K562 (cell line): ENCODE measurements around the gene COL25A1. TPM values are rescaled to one million over a fixed set of nuclear protein-coding genes. Genes with fewer than 3 reads are reported as not detected.
A peak's percentile ranks its signal among the peaks of the same experiment; 100 is the strongest.

Experiments
- ADNP ChIP-seq: fragments of 200-800 bp; sonication (Bioruptor generic); IDR thresholded peaks from 2 replicates; pipeline ENCODE4 v1.6.1; 2016; ENCODE audit warnings: missing genetic modification characterization, missing compliant biosample characterization
- BCL6 ChIP-seq: fragments of 250-450 bp; sonication (Bioruptor Pico); IDR thresholded peaks from 2 replicates; pipeline ENCODE4 v1.4.0; 2020
- CHD2 ChIP-seq: IDR thresholded peaks from 2 replicates; pipeline ENCODE4 v1.6.1; 2011; ENCODE audit warnings: low read depth, low read length
- E2F6 ChIP-seq, 2 experiments: IDR thresholded peaks; 2 replicates each; pipeline ENCODE4 v1.6.1; 2011; ENCODE audit warnings: borderline replicate concordance in 1 of 2, control low read depth in 1 of 2, low read depth in 1 of 2, low read length in 1 of 2, mild to moderate bottlenecking in 1 of 2, mixed read lengths in 1 of 2, moderate library complexity in 1 of 2; ENCODE audit not compliant: insufficient read depth in 1 of 2, insufficient read length in 1 of 2, poor library complexity in 1 of 2, severe bottlenecking in 1 of 2; ENCODE audit errors: extremely low read depth in 1 of 2
- HNRNPUL1 ChIP-seq: fragments of 200-400 bp; formaldehyde crosslinking; IDR thresholded peaks from 2 replicates; pipeline ENCODE4 v1.6.1; 2017; ENCODE audit warnings: low read length
- MAZ ChIP-seq, 2 experiments: fragments of 450-650 bp in 1 of 2; sonication (generic) in 1 of 2; formaldehyde crosslinking; IDR thresholded peaks in 1 of 2; conservative IDR thresholded peaks in 1 of 2; 2 replicates each; pipeline versions ENCODE4 v1.4.0 to v1.5.0; 2020; ENCODE audit warnings: mild to moderate bottlenecking in 1 of 2, missing genetic modification reagents in 1 of 2
- MCM3 ChIP-seq: fragments of 450-650 bp; IDR thresholded peaks from 2 replicates; pipeline ENCODE4 v1.6.1; 2016
- MTA2 ChIP-seq: fragments of 450-650 bp; IDR thresholded peaks from 2 replicates; pipeline ENCODE4 v1.6.1; 2016; ENCODE audit warnings: low read depth
- NKRF ChIP-seq: fragments of 450-650 bp; IDR thresholded peaks from 2 replicates; pipeline ENCODE4 v1.6.1; 2016; ENCODE audit warnings: borderline replicate concordance
- NR4A1 ChIP-seq, 2 experiments: fragments of 250-450 bp in 1 of 2; fragments of 450-650 bp in 1 of 2; sonication (Bioruptor Pico) in 1 of 2; IDR thresholded peaks; 2 replicates each; pipeline versions ENCODE4 v1.4.0 to v1.6.1; 2016 to 2020; ENCODE audit warnings: mild to moderate bottlenecking in 2 of 2, missing compliant biosample characterization in 1 of 2, missing genetic modification characterization in 1 of 2, moderate library complexity in 1 of 2
- NRF1 ChIP-seq, 2 experiments: fragments of 450-650 bp; IDR thresholded peaks in 1 of 2; conservative IDR thresholded peaks in 1 of 2; 2 replicates each; pipeline ENCODE4 v1.6.1; 2014; ENCODE audit warnings: mild to moderate bottlenecking in 2 of 2
- POLR2A ChIP-seq: fragments of 450-650 bp; conservative IDR thresholded peaks from 2 replicates; pipeline ENCODE4 v1.6.1; 2016
- PPARD ChIP-seq: fragments of 250-450 bp; sonication (Bioruptor Pico); IDR thresholded peaks from 2 replicates; pipeline ENCODE4 v1.8.0; 2022; ENCODE audit warnings: inconsistent platforms, mild to moderate bottlenecking, moderate library complexity
- PTBP1 ChIP-seq: fragments of 200-400 bp; formaldehyde crosslinking; IDR thresholded peaks from 2 replicates; pipeline ENCODE4 v1.6.1; 2017; ENCODE audit warnings: low read depth, low read length
- RBM39 ChIP-seq: fragments of 200-400 bp; formaldehyde crosslinking; optimal IDR thresholded peaks from 2 replicates; pipeline ENCODE3; 2018; ENCODE audit warnings: low read depth, low read length
- SMAD3 ChIP-seq: fragments of 450-650 bp; formaldehyde crosslinking; conservative IDR thresholded peaks from 2 replicates; pipeline ENCODE4 v1.4.0; 2020; ENCODE audit warnings: mild to moderate bottlenecking
- SRF ChIP-seq, 2 experiments: fragments of 250-450, 450-650 bp in 1 of 2; sonication (Bioruptor Pico) in 1 of 2; sonication (generic) in 1 of 2; formaldehyde crosslinking; IDR thresholded peaks; 2 replicates each; pipeline versions ENCODE4 v1.5.0 to v1.5.1; 2020 to 2022; ENCODE audit warnings: mild to moderate bottlenecking in 1 of 2, missing genetic modification reagents in 1 of 2
- SRSF1 ChIP-seq: fragments of 200-400 bp; formaldehyde crosslinking; IDR thresholded peaks from 2 replicates; pipeline ENCODE4 v1.6.1; 2017; ENCODE audit warnings: mild to moderate bottlenecking, low read depth, low read length, moderate library complexity
- SRSF3 ChIP-seq: fragments of 200-400 bp; formaldehyde crosslinking; IDR thresholded peaks from 2 replicates; pipeline ENCODE4 v1.6.1; 2016; ENCODE audit warnings: mild to moderate bottlenecking, low read length, moderate library complexity; ENCODE audit not compliant: insufficient read depth
- TBP ChIP-seq: optimal IDR thresholded peaks from 2 replicates; pipeline ENCODE3; 2011; ENCODE audit warnings: low read depth, low read length, improper control_type of control experiment
- ZKSCAN1 ChIP-seq: fragments of 150-350 bp; IDR thresholded peaks from 2 replicates; pipeline ENCODE4 v1.6.1; 2016; ENCODE audit warnings: low read depth, low read length
- polyA plus RNA-seq, 8 experiments: library from polyadenylated mRNA; depleted of rRNA in 4 of 8; stranded (reverse) in 5 of 8; unstranded in 3 of 8; fragments of >200 nt; fragmentation: Nextera tagmentation in 2 of 8; fragmentation: Illumina TruSeq in 1 of 8; extraction: Ambion mirVana in 2 of 8; extraction: Trizol in 1 of 8; gene quantifications; 2 replicates each; pipeline versions ENCODE4 v1.2.1 to v1.2.3, GENCODE V29; 2011 to 2014; ENCODE audit warnings: inconsistent platforms in 1 of 8, missing spikeins in 1 of 8
- total RNA-seq, 7 experiments: library from RNA; depleted of rRNA in 6 of 7; stranded (reverse); fragments of >200 nt in 6 of 7; fragmentation: Illumina TruSeq in 2 of 7; extraction: Trizol in 2 of 7; gene quantifications; 2 replicates each; pipeline versions ENCODE4 v1.2.1 to v1.2.3, GENCODE V29; 2011 to 2021; ENCODE audit warnings: low replicate concordance in 1 of 7
- TF ChIP-seq, protein P1 (sequence below): sonication (generic); formaldehyde crosslinking; IDR thresholded peaks from 2 replicates; pipeline ENCODE4 v1.8.1; 2022; ENCODE audit warnings: missing genetic modification reagents
- TF ChIP-seq, protein P2 (sequence below): sonication (generic); formaldehyde crosslinking; IDR thresholded peaks from 2 replicates; pipeline ENCODE4 v1.8.0; 2023; ENCODE audit warnings: mild to moderate bottlenecking, missing genetic modification reagents
- TF ChIP-seq, protein P3 (sequence below): sonication (generic); formaldehyde crosslinking; IDR thresholded peaks from 2 replicates; pipeline ENCODE4 v1.8.0; 2022; ENCODE audit warnings: missing genetic modification reagents, mild to moderate bottlenecking, borderline replicate concordance

COL25A1 gene
- total and polyA plus RNA-seq, 9 of the 15 experiments (the other 6 are each of a cell fraction or from before 2014, with no cell fraction given): 0.03 to 0.62 (median 0.27) TPM

DNA sequence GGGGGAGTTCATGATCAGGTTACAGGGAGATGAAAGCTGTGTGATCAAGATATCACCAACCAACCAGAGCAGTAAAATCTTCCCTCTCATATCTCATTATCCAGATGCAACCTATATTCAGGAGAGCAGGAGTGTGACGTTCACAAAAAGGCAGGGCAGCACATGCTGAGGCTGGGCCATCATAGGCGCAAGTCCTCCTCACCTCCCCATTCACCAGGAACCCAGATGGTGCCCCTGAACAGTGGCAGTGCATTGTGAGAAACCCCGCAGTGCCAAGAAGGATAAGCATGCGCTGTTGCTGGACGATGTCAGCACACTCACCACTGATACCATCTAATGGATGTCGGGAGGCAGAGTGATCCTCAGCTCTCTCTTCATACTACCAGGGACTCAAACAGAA, 170.9 kb downstream of the COL25A1 start (continued):
- peak; percentile 65 to 73 for TF ChIP-seq NRF1 (conservative IDR thresholded peaks at IDR 0.05 in 1 of 2, IDR thresholded peaks at IDR 0.05 in 1 of 2)
- TF ChIP-seq PPARD: no peak
- TF ChIP-seq NR4A1 (CRISPR knock-in tag; IDR thresholded peaks at IDR 0.05): no peak
- TF ChIP-seq NR4A1 (tag; IDR thresholded peaks at IDR 0.05): no peak
- no peak for TF ChIP-seq ZKSCAN1
- no peak for TF ChIP-seq SMAD3 (CRISPR knock-in tag)
- TF ChIP-seq MAZ (CRISPR knock-in tag; conservative IDR thresholded peaks at IDR 0.05 in 1 of 2, IDR thresholded peaks at IDR 0.05 in 1 of 2): 0 out of 4 replicates have a peak, but pooled peaks of 1 of the 2 experiments have one; percentile 7
- TF ChIP-seq, protein P1, sequence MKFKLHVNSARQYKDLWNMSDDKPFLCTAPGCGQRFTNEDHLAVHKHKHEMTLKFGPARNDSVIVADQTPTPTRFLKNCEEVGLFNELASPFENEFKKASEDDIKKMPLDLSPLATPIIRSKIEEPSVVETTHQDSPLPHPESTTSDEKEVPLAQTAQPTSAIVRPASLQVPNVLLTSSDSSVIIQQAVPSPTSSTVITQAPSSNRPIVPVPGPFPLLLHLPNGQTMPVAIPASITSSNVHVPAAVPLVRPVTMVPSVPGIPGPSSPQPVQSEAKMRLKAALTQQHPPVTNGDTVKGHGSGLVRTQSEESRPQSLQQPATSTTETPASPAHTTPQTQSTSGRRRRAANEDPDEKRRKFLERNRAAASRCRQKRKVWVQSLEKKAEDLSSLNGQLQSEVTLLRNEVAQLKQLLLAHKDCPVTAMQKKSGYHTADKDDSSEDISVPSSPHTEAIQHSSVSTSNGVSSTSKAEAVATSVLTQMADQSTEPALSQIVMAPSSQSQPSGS (CRISPR knock-in tag): no peak
- no peak for TF ChIP-seq TBP
- TF ChIP-seq RBM39: no peak
- TF ChIP-seq, protein P2, sequence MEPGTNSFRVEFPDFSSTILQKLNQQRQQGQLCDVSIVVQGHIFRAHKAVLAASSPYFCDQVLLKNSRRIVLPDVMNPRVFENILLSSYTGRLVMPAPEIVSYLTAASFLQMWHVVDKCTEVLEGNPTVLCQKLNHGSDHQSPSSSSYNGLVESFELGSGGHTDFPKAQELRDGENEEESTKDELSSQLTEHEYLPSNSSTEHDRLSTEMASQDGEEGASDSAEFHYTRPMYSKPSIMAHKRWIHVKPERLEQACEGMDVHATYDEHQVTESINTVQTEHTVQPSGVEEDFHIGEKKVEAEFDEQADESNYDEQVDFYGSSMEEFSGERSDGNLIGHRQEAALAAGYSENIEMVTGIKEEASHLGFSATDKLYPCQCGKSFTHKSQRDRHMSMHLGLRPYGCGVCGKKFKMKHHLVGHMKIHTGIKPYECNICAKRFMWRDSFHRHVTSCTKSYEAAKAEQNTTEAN (CRISPR knock-in tag): no peak
- no peak for TF ChIP-seq MCM3
- no peak for TF ChIP-seq BCL6 (CRISPR knock-in tag)
- no peak for TF ChIP-seq SRSF3
- no peak for TF ChIP-seq CHD2
- TF ChIP-seq POLR2A: no peak
- TF ChIP-seq HNRNPUL1: no peak
- TF ChIP-seq, protein P3, sequence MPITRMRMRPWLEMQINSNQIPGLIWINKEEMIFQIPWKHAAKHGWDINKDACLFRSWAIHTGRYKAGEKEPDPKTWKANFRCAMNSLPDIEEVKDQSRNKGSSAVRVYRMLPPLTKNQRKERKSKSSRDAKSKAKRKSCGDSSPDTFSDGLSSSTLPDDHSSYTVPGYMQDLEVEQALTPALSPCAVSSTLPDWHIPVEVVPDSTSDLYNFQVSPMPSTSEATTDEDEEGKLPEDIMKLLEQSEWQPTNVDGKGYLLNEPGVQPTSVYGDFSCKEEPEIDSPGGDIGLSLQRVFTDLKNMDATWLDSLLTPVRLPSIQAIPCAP (CRISPR knock-in tag): no peak
- no peak for TF ChIP-seq PTBP1
- TF ChIP-seq SRSF1: no peak
- no peak for TF ChIP-seq NKRF
- TF ChIP-seq ADNP (tag): no peak
- TF ChIP-seq SRF (CRISPR knock-in tag; IDR thresholded peaks at IDR 0.05): no peak
- TF ChIP-seq E2F6 (IDR thresholded peaks at IDR 0.05; ENCODE audit: borderline replicate concordance in 1 of 2, extremely low read depth in 1 of 2, insufficient read depth in 1 of 2, insufficient read length in 1 of 2, low read depth in 1 of 2, low read length in 1 of 2, poor library complexity in 1 of 2, severe bottlenecking in 1 of 2): peak; percentile 34 to 44
- peak; percentile 55; the same call in 1 of the 2 replicates for TF ChIP-seq MTA2
